SK-N-DZ (cell line): ENCODE data around the gene COA5. TPM values are rescaled to one million over a fixed set of nuclear protein-coding genes. Genes with fewer than 3 reads are reported as not detected.

Experiments
- DNase-seq: peaks from one replicate; pipeline ENCODE4 v3.0.0-alpha.2; 2015; ENCODE audit warnings: low spot score
- polyA plus RNA-seq, 2 experiments: library from polyadenylated mRNA; depleted of rRNA; stranded (reverse); fragments of >200 nt; gene quantifications; 2 replicates each; pipeline ENCODE4 v1.2.3, GENCODE V29; 2014

Gene COA5
- 89.9 and 107 TPM in 2 replicates for polyA plus RNA-seq (2014; cell fraction: cytosol; rRNA removed)
- 156 and 185 TPM in 2 replicates for polyA plus RNA-seq (2014; cell fraction: nucleus; rRNA removed)

GRCh38 chr2:98608116-98608961, at the start of gene COA5, which contains the start of gene UNC50:
Gene COA5, minus strand, starts transcription at chr2:98608512. Its CDS starts 107 bp downstream, at chr2:98608405.
Gene UNC50, plus strand, starts transcription at chr2:98608589. Its CDS starts 1,171 bp downstream, at chr2:98609760.
- DNase-seq = peak; percentile 87

- no peak for DNase-seq
Observed at GRCh38 chr2:98656800-98657199, 48.5 kb upstream of the COA5 start.

GRCh38 chr2:98654699-98655495, 46.6 kb upstream of the COA5 start:
- DNase-seq = no peak

GRCh38 chr2:98650998-98651397, 42.7 kb upstream of the COA5 start:
- DNase-seq = no peak

- DNase-seq = no peak
Observed at GRCh38 chr2:98649992-98650375, 41.7 kb upstream of the COA5 start.

- peak; percentile 85 for DNase-seq
Observed at GRCh38 chr2:98649135-98649991, 41.1 kb upstream of the COA5 start.

GRCh38 chr2:98648451-98648850, 40.1 kb upstream of the COA5 start:
- DNase-seq = no peak

GRCh38 chr2:98647636-98648035, 39.3 kb upstream of the COA5 start:
- DNase-seq = no peak

GRCh38 chr2:98643496-98644100, 35.3 kb upstream of the COA5 start:
- DNase-seq = no peak

- no peak for DNase-seq
Observed at GRCh38 chr2:98637401-98638147, 29.3 kb upstream of the COA5 start.

- no peak for DNase-seq
Observed at GRCh38 chr2:98634406-98635092, 26.2 kb upstream of the COA5 start.

- no peak for DNase-seq
Observed at GRCh38 chr2:98632351-98632750, 24.0 kb upstream of the COA5 start.

GRCh38 chr2:98623657-98624056, 15.3 kb upstream of the COA5 start:
- no peak for DNase-seq

GRCh38 chr2:98617149-98617548, 8.8 kb upstream of the COA5 start:
- DNase-seq = no peak

- DNase-seq = no peak
Observed at GRCh38 chr2:98615481-98615880, 7.2 kb upstream of the COA5 start.

GRCh38 chr2:98614024-98614739, 5.9 kb upstream of the COA5 start:
- DNase-seq = no peak

GRCh38 chr2:98608962-98609604, 771 bp upstream of the COA5 start:
- DNase-seq = peak; percentile 5

GRCh38 chr2:98607741-98608115, 584 bp downstream of the COA5 start:
- peak; percentile 4 for DNase-seq

GRCh38 chr2:98607104-98607503, 1.2 kb downstream of the COA5 start:
- DNase-seq = no peak
